Measurements from ENCODE around the gene CAMK2D. TPM values are rescaled to one million over a fixed set of nuclear protein-coding genes. Genes with fewer than 3 reads are reported as not detected.

CAMK2D gene
- total RNA-seq, 1 experiment from 2014 or later: 35.8 TPM

DNA sequence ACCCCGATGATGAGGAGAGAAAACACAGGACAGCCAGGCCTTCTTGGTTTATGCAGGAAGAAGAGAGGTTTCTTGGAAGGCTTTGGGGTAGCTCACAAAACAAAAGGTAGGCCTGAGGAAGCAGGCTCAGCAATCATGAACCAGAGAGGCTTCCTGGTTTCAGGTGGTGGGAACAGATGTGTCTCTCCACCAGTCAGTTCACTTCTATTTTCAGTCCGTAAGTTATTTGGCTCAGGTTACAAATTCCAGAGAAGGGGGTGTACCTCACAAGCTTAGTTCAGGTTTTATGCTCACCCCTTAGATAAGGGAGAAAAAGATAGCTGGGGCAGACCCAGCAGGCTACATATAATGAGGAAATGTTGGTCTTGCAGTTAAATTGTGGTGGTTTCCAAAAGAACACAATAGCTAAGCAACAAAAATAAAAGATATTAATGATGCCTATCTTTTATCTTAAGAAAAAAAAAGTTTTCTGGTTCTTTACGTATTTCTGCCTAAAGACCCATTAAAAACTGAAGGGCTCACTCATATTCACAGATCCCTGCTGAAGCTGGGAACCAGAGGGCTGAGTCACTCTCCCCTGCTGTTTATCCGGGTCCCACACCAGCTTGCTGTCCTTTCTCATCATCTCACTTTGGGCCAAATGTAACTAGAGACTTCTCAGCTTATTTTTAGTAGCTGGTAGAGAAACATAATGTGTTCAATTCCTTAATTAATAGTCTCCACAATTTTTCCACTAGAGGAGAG is 177.0 kb downstream of the CAMK2D start:
- ChIA-PET CTCF (interaction anchor here (0.9 kb wide), 1 partner anchor 37 kb away, joined by 3 read pairs; no protein-coding TSS in a partner anchor), POLR2A (ENCODE audit: low non-redundant PET) (no interaction called here)
- no peaks in the 10 kb centered on the region for H3K9me3 ChIP-seq (ENCODE audit: low read depth, low read length, poor library complexity, severe bottlenecking)
- H3K27me3 ChIP-seq (replicated peaks; ENCODE audit: insufficient read depth, low read depth, low read length, poor library complexity): no peaks in the 10 kb centered on the region
- peak; percentile 91 for DNase-seq (ENCODE audit: low spot score)
- BruUV-seq (replicated peaks): no TSS peak
- H3K36me3 ChIP-seq (ENCODE audit: insufficient read depth, low read length, poor library complexity, severe bottlenecking): no peaks in the 10 kb centered on the region
- peak overlapping the region; percentile 67 for H3K27ac ChIP-seq (ENCODE audit: low read depth, low read length, poor library complexity, severe bottlenecking)
- no peak for TF ChIP-seq EZH2 (IDR thresholded peaks at IDR 0.05; ENCODE audit: borderline replicate concordance, low read depth, low read length, poor library complexity, severe bottlenecking)
- TF ChIP-seq, protein P1, sequence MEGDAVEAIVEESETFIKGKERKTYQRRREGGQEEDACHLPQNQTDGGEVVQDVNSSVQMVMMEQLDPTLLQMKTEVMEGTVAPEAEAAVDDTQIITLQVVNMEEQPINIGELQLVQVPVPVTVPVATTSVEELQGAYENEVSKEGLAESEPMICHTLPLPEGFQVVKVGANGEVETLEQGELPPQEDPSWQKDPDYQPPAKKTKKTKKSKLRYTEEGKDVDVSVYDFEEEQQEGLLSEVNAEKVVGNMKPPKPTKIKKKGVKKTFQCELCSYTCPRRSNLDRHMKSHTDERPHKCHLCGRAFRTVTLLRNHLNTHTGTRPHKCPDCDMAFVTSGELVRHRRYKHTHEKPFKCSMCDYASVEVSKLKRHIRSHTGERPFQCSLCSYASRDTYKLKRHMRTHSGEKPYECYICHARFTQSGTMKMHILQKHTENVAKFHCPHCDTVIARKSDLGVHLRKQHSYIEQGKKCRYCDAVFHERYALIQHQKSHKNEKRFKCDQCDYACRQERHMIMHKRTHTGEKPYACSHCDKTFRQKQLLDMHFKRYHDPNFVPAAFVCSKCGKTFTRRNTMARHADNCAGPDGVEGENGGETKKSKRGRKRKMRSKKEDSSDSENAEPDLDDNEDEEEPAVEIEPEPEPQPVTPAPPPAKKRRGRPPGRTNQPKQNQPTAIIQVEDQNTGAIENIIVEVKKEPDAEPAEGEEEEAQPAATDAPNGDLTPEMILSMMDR (conservative IDR thresholded peaks at IDR 0.05; ENCODE audit: low read depth, low read length): no peak
- no peak overlapping the region for H3K4me3 ChIP-seq (ENCODE audit: low read depth, low read length, poor library complexity, severe bottlenecking)
- intact Hi-C loops (cut with micrococcal nuclease; ENCODE audit: unreplicated experiment): no loop called here
- H3K4me1 ChIP-seq (ENCODE audit: insufficient read depth, low read length, poor library complexity, severe bottlenecking): peaks cover 29% of the 10 kb centered on the region

DNA sequence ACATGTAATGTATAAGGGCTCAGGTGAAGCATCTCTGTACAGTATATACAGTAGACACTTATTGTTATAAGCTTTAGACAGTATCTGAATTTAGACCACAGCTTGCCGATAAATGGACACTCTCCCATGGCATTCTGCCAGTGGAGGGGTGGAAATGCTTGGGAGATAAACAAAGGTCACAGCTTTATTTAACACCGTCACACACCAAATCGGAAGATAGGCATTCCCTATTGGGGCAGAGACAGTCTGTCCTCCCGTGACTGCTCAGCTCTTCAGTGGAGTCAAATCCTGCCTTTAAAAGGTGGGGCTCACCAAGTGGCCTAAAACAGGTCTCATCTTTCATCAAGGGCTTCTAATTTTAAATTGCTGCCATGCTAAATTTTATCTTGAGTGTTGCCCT is 178.8 kb downstream of the CAMK2D start:
- H3K9me3 ChIP-seq (ENCODE audit: low read depth, low read length, poor library complexity, severe bottlenecking): no peaks in the 10 kb centered on the region
- POLR2A ChIA-PET (ENCODE audit: low non-redundant PET): no interaction called here
- intact Hi-C loops (cut with micrococcal nuclease; ENCODE audit: unreplicated experiment): no loop called here
- no peak for TF ChIP-seq EZH2 (IDR thresholded peaks at IDR 0.05; ENCODE audit: borderline replicate concordance, low read depth, low read length, poor library complexity, severe bottlenecking)
- TF ChIP-seq, protein P1 (conservative IDR thresholded peaks at IDR 0.05; ENCODE audit: low read depth, low read length): no peak
- H3K4me1 ChIP-seq (ENCODE audit: insufficient read depth, low read length, poor library complexity, severe bottlenecking): peaks cover 22% of the 10 kb centered on the region
- H3K4me3 ChIP-seq (ENCODE audit: low read depth, low read length, poor library complexity, severe bottlenecking): no peak overlapping the region
- CTCF ChIA-PET: no interaction called here
- no peaks in the 10 kb centered on the region for H3K36me3 ChIP-seq (ENCODE audit: insufficient read depth, low read length, poor library complexity, severe bottlenecking)
- BruUV-seq (replicated peaks): no TSS peak
- no peaks in the 10 kb centered on the region for H3K27me3 ChIP-seq (replicated peaks; ENCODE audit: insufficient read depth, low read depth, low read length, poor library complexity)
- H3K27ac ChIP-seq (ENCODE audit: low read depth, low read length, poor library complexity, severe bottlenecking): no peak overlapping the region
- no peak for DNase-seq (ENCODE audit: low spot score)

DNA sequence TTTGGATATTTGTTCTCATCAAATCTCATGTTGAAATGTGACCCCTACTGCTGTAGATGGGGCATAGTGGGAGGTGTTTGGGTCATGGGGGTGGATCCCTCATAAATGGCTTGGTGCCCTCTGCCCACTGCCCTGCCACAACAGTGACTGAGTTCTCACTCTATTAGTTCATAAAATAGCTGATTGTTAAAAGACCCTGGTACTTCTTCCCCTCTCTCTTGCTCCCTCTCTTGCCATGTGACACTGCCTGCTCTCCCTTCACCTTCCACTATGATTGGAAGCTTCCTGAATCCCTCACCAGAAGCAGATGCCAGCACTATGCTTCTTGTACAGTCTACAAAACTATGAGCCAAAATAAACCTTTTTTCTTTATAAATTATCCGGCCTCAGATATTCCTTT is 182.2 kb downstream of the CAMK2D start:
- no peaks in the 10 kb centered on the region for H3K36me3 ChIP-seq (ENCODE audit: insufficient read depth, low read length, poor library complexity, severe bottlenecking)
- no peaks in the 10 kb centered on the region for H3K9me3 ChIP-seq (ENCODE audit: low read depth, low read length, poor library complexity, severe bottlenecking)
- ChIA-PET CTCF (no interaction called here), POLR2A (ENCODE audit: low non-redundant PET) (no interaction called here)
- H3K4me3 ChIP-seq (ENCODE audit: low read depth, low read length, poor library complexity, severe bottlenecking): no peak overlapping the region
- H3K27me3 ChIP-seq (replicated peaks; ENCODE audit: insufficient read depth, low read depth, low read length, poor library complexity): no peaks in the 10 kb centered on the region
- intact Hi-C loops (cut with micrococcal nuclease; ENCODE audit: unreplicated experiment): loop anchor here (10.0 kb wide), 1 partner anchor 185 kb away; the partner anchor contains the start of gene CAMK2D
- BruUV-seq (replicated peaks): no TSS peak
- no peak for DNase-seq (ENCODE audit: low spot score)
- TF ChIP-seq, protein P1 (conservative IDR thresholded peaks at IDR 0.05; ENCODE audit: low read depth, low read length): no peak
- TF ChIP-seq EZH2 (IDR thresholded peaks at IDR 0.05; ENCODE audit: borderline replicate concordance, low read depth, low read length, poor library complexity, severe bottlenecking): no peak
- peaks cover 34% of the 10 kb centered on the region for H3K4me1 ChIP-seq (ENCODE audit: insufficient read depth, low read length, poor library complexity, severe bottlenecking)
- no peak overlapping the region for H3K27ac ChIP-seq (ENCODE audit: low read depth, low read length, poor library complexity, severe bottlenecking)
